ENCODE data around the gene H19. TPM values are rescaled to one million over a fixed set of nuclear protein-coding genes. Genes with fewer than 3 reads are reported as not detected.

Gene H19

GRCh38 chr11:1946812-1947484 lies 50.7 kb downstream of the H19 start, which contains the start of gene MRPL23:
TSS of gene MRPL23 (plus strand) at chr11:1947332. CDS start at chr11:1947363, 31 bp downstream.
- H3K27me3 ChIP-seq (ENCODE audit: insufficient read depth, low read length, poor library complexity) = no peaks in the 10 kb centered on the region
- H3K9ac ChIP-seq (ENCODE audit: low read length) = no peak within 1 kb of the TSS
- H2BK15ac ChIP-seq (replicated peaks; ENCODE audit: low read depth) = no peak within 1 kb of the TSS
- H3K56ac ChIP-seq (ENCODE audit: low read length) = no peak within 1 kb of the TSS
- H3K79me2 ChIP-seq (ENCODE audit: control insufficient read depth, insufficient read depth, low read length) = no peaks in the 10 kb centered on the region
- no peak within 1 kb of the TSS for H4K8ac ChIP-seq (ENCODE audit: low read depth, low read length)
- H4K5ac ChIP-seq (ENCODE audit: low read length) = no peak within 1 kb of the TSS
- no peak within 1 kb of the TSS for H3K23ac ChIP-seq (ENCODE audit: low read length)
- H2BK120ac ChIP-seq (ENCODE audit: low read depth, low read length) = no peak within 1 kb of the TSS
- no peaks in the 10 kb centered on the region for H3K36me3 ChIP-seq (ENCODE audit: control insufficient read depth, insufficient read depth, low read length)
- no peak within 1 kb of the TSS for H3K18ac ChIP-seq (ENCODE audit: low read length)
- DNase-seq = no peak
- no peak within 1 kb of the TSS for H2AK5ac ChIP-seq (ENCODE audit: low read length)
- H3K4ac ChIP-seq (ENCODE audit: low read depth, low read length) = no peak within 1 kb of the TSS
- H3K79me1 ChIP-seq (ENCODE audit: low read length) = no peaks in the 10 kb centered on the region
- no peak within 1 kb of the TSS for H3K4me3 ChIP-seq (ENCODE audit: low read length)
- no peak within 1 kb of the TSS for H2BK5ac ChIP-seq (ENCODE audit: low read length)
- H3K4me2 ChIP-seq (ENCODE audit: low read length) = no peak within 1 kb of the TSS
- H3K27ac ChIP-seq (ENCODE audit: low read depth, low read length) = no peak within 1 kb of the TSS
- no CpG with 5 or more reads among the region's 85 CpGs for WGBS (ENCODE audit: extremely low coverage, insufficient coverage, low lambda C conversion rate)
- no peaks in the 10 kb centered on the region for H3K4me1 ChIP-seq (ENCODE audit: control insufficient read depth, low read depth, low read length)

Small RNA genes lying within 50 kb of the gene (small RNA-seq; reads per million reads assigned to genes)
- not detected for gene RF01972 (ENCODE audit: insufficient read depth)
- not detected for gene RF01973 (ENCODE audit: insufficient read depth)

Measured in mesendoderm (in vitro differentiated cells).